ENCODE measurements around the gene RHOF.
A peak's percentile ranks its signal among the peaks of the same experiment; 100 is the strongest.

DNA sequence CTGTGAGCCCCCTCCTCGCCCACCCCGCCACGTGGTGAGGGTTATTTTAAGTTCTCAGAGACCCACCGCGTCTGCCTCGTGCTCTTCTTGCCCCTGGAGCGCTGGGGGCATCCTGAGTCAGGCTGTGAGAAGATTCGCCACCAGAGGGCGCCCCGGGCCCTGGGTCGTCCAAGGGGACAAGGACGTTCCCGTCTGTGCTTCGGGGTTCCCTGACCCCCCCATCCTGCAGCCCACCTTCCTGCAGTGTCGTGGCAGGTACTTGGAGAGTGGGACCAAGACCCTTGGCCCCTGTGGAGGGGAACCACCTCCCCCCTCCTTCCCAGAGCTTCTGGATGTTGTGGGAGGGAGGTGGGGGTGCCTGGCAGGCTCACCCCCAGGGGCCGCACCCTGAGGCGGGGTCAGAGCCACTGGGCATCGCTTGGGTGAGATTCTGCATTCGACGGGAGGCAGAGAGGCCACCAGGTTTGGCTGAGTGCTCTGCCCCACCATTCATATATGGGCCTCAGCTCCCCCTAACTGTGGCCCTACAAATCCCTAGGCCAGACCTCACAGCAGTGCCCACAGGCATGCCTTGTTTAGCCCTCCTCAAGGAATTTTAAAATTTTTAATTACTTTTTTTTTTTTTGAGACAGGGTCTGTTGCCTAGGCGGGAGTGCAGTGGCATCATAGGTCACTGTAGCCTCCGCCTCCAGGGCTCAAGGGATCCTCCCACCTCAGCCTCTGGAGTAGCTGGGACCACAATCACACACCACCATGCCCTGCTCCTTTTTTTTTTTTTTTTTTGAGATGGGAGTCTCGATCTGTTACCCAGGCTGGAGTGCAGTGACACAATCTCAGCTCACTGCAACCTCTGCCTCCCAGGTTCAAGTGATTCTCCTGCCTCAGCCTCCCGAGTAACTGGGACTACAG, 17.0 kb downstream of the RHOF start:
- TF ChIP-seq CTCF (IDR thresholded peaks at IDR 0.05) (peak in 3 of 4 experiments; percentile 82 to 89 (median 88)), POLR2AphosphoS5 (IDR thresholded peaks at IDR 0.05) (no peak), POLR2A (IDR thresholded peaks at IDR 0.05) (no peak)

Data from gastroesophageal sphincter (tissue), 3 donors.